Panc1 (cell line): ENCODE measurements around the gene MRPS9. TPM values are rescaled to one million over a fixed set of nuclear protein-coding genes. Genes with fewer than 3 reads are reported as not detected.

Experiments
- ATAC-seq: fragments of 200-7000 bp; cut with Tn5 transposase; 2 replicates; pipeline ENCODE4 v1.9.1; 2020; ENCODE audit warnings: mild to moderate bottlenecking, moderate library complexity
- BruUV-seq: library from RNA; stranded (reverse); fragments of 400-500 nt; replicated peaks from 2 replicates; lab custom pipeline; 2021; lab: Mats Ljungman, UMichigan
- CTCF ChIA-PET: fragments of 300-600 bp; sonication (Branson Sonifier 250); formaldehyde crosslinking; loops from one replicate; lab custom pipeline; 2022; ENCODE audit warnings: antibody characterized with exemption; lab: Charles Lee
- POLR2A ChIA-PET: fragments of 300-600 bp; sonication (Branson Sonifier 250); formaldehyde crosslinking; loops from one replicate; lab custom pipeline; 2022; ENCODE audit warnings: antibody characterized with exemption; lab: Charles Lee
- DNase-seq: peaks from one replicate; pipeline ENCODE4 v3.0.0-alpha.2; 2010; ENCODE audit warnings: low read depth, low spot score
- H3K27ac ChIP-seq: 2 replicates; pipeline ENCODE4 v1.5.1; 2011; ENCODE audit warnings: mild to moderate bottlenecking, low read length, inconsistent platforms
- H3K27me3 ChIP-seq: fragments of 200-500 bp; sonication (Bioruptor generic); 2 replicates; pipeline ENCODE4 v1.6.0; 2014; ENCODE audit warnings: low read length, inconsistent platforms; ENCODE audit not compliant: control insufficient read depth, insufficient read depth
- H3K36me3 ChIP-seq: fragments of 200-500 bp; sonication (Bioruptor generic); 2 replicates; pipeline ENCODE4 v1.5.1; 2014; ENCODE audit warnings: inconsistent platforms, mild to moderate bottlenecking, low read length, moderate library complexity; ENCODE audit not compliant: control insufficient read depth, insufficient read depth
- H3K4me1 ChIP-seq: 2 replicates; pipeline ENCODE4 v1.5.1; 2011; ENCODE audit warnings: inconsistent platforms, mild to moderate bottlenecking, low read length, moderate library complexity; ENCODE audit not compliant: control insufficient read depth, insufficient read depth
- H3K4me3 ChIP-seq, 2 experiments: 2 replicates each; pipeline ENCODE4 v1.5.1; 2011 to 2012; ENCODE audit warnings: low read depth in 2 of 2, low read length in 2 of 2, mild to moderate bottlenecking in 2 of 2, inconsistent platforms in 1 of 2, moderate library complexity in 1 of 2
- H3K9me3 ChIP-seq: fragments of 200-500 bp; sonication (Bioruptor generic); 2 replicates; pipeline ENCODE4 v1.5.1; 2014; ENCODE audit warnings: low read depth, mild to moderate bottlenecking, inconsistent platforms, low read length, moderate library complexity; ENCODE audit not compliant: control insufficient read depth, insufficient read depth
- CTCF ChIP-seq: fragments of 450-650 bp; IDR thresholded peaks from 2 replicates; pipeline ENCODE4 v1.5.1; 2017; ENCODE audit warnings: mild to moderate bottlenecking
- POLR2AphosphoS5 ChIP-seq: IDR thresholded peaks from 2 replicates; pipeline ENCODE4 v1.6.1; 2012; ENCODE audit warnings: mild to moderate bottlenecking, low read depth, low read length, moderate library complexity
- REST ChIP-seq, 2 experiments: IDR thresholded peaks; 2 replicates each; pipeline ENCODE4 v1.6.1; 2011 to 2012; ENCODE audit warnings: low read depth in 2 of 2, control low read depth in 1 of 2, low read length in 1 of 2, mild to moderate bottlenecking in 1 of 2, moderate library complexity in 1 of 2; ENCODE audit not compliant: insufficient read depth in 1 of 2
- SIN3A ChIP-seq: IDR thresholded peaks from 2 replicates; pipeline ENCODE4 v1.6.1; 2012; ENCODE audit warnings: low read depth, mild to moderate bottlenecking, low read length, moderate library complexity, borderline replicate concordance; ENCODE audit not compliant: insufficient read depth
- TCF7L2 ChIP-seq: IDR thresholded peaks from 2 replicates; pipeline ENCODE4 v1.6.1; 2011; ENCODE audit warnings: mild to moderate bottlenecking, low read depth, low read length, inconsistent platforms
- in situ Hi-C: cut with HindIII; loops from 2 replicates; pipeline ENCODE4 v1.10.0; 2016; ENCODE audit warnings: low sequenced_read_pairs, low pct_unique_long_range_greater_than_20kb
- intact Hi-C: fragments of 100-400 bp; cut with micrococcal nuclease; formaldehyde crosslinking; loops from one replicate; pipeline ENCODE4 v1.10.0; 2022; ENCODE audit not compliant: unreplicated experiment
- total RNA-seq: library from RNA; stranded (reverse); gene quantifications from one replicate; pipeline ENCODE4 v1.2.1, GENCODE V29; 2021; ENCODE audit not compliant: unreplicated experiment

MRPS9 gene
- total RNA-seq, 1 experiment from 2014 or later: 27.4 TPM

- Histone ChIP-seq H3K36me3 (no peaks in the 10 kb centered on the region), H3K4me3 (no peak overlapping the region), H3K9me3 (no peaks in the 10 kb centered on the region), H3K27me3 (no peaks in the 10 kb centered on the region), H3K27ac (no peak overlapping the region), H3K4me1 (no peaks in the 10 kb centered on the region)
- intact Hi-C loops (no loop called here), in situ Hi-C loops (no loop called here)
- no peak for TF ChIP-seq TCF7L2
- TF ChIP-seq SIN3A: no peak
- TF ChIP-seq REST (IDR thresholded peaks at IDR 0.05; ENCODE audit: insufficient read depth in 1 of 2, low read depth in 2 of 2, low read length in 1 of 2): no peak
- TF ChIP-seq POLR2AphosphoS5: no peak
- TF ChIP-seq CTCF: no peak
- ChIA-PET CTCF (no interaction called here), POLR2A (no interaction called here)
- no TSS peak for BruUV-seq
- ATAC-seq (no peak), DNase-seq (no peak)
Measured at GRCh38 chr2:105118960-105119359, 81.1 kb downstream of the MRPS9 start.

GRCh38 chr2:105121434-105121833 lies 83.6 kb downstream of the MRPS9 start:
- no peak for TF ChIP-seq SIN3A
- no peak for TF ChIP-seq REST (IDR thresholded peaks at IDR 0.05; ENCODE audit: insufficient read depth in 1 of 2, low read depth in 2 of 2, low read length in 1 of 2)
- no peak for TF ChIP-seq POLR2AphosphoS5
- no peak for TF ChIP-seq CTCF
- no peak for TF ChIP-seq TCF7L2
- ChIA-PET POLR2A (no interaction called here), CTCF (no interaction called here)
- no peaks in the 10 kb centered on the region for H3K27me3 ChIP-seq
- no TSS peak for BruUV-seq
- intact Hi-C loops: no loop called here
- H3K4me3 ChIP-seq: no peak overlapping the region
- DNase-seq (no peak), ATAC-seq (no peak)
- H3K36me3 ChIP-seq: no peaks in the 10 kb centered on the region
- H3K4me1 ChIP-seq: no peaks in the 10 kb centered on the region
- H3K27ac ChIP-seq: no peak overlapping the region
- H3K9me3 ChIP-seq: no peaks in the 10 kb centered on the region
- in situ Hi-C loops: no loop called here
